NCI-H510A treated with DMSO at 0.1 percent for 48 hours (cell line): ENCODE results near the gene SUPT5H.
"Not testable (repeated sequence)": the region's sequence is repeated elsewhere in the genome, so short reads cannot be mapped to it uniquely, and the experiment has no call there.

Experiments
- DNase-seq: peaks from one replicate; lab custom pipeline; 2025; lab: John Stamatoyannopoulos, UW

SUPT5H gene

DNA sequence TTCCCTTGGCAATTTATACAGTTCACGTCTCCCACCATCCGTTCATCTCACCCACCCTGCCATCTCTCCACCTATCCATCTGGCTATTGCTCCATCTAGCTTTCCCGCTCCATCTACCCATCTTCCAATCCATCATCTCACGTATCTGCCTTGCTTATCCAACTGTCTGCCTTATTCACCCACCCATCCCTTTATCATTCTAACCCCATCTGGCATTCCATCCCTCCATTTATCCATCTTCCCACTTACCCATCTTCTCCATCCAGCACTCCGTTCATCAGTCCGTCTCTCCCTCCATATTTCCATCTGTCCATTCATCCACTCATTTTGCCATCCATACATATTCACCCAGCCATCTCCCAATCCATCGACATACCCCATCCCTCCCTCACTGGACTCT lies 19.6 kb upstream of the SUPT5H start:
- no peak for DNase-seq

DNA sequence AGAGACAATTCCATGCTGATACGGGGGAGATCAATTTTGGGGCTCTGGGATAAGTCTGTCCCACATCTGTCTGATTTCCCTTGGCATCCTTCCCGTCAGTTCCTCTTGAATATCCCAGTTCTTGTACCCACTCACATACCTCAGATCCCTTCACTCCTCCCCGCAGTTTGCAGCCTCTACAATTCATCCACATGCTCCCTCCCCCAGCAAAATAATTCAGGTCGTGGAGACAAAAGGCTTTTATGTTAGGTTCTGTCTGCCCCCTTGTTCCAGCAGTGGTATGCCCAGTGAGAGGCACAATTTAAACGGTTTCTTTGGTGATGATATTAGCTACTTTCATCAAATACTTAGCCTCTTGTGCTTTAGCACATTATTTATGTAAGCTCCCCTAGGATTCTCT lies 19.2 kb upstream of the SUPT5H start:
- DNase-seq: no peak

GRCh38 chr19:39427707-39428106 lies 17.7 kb upstream of the SUPT5H start:
- DNase-seq: no peak

- no peak for DNase-seq
These were observed 16.9 kb upstream of the SUPT5H start for GRCh38 chr19:39428283-39429112.

DNA sequence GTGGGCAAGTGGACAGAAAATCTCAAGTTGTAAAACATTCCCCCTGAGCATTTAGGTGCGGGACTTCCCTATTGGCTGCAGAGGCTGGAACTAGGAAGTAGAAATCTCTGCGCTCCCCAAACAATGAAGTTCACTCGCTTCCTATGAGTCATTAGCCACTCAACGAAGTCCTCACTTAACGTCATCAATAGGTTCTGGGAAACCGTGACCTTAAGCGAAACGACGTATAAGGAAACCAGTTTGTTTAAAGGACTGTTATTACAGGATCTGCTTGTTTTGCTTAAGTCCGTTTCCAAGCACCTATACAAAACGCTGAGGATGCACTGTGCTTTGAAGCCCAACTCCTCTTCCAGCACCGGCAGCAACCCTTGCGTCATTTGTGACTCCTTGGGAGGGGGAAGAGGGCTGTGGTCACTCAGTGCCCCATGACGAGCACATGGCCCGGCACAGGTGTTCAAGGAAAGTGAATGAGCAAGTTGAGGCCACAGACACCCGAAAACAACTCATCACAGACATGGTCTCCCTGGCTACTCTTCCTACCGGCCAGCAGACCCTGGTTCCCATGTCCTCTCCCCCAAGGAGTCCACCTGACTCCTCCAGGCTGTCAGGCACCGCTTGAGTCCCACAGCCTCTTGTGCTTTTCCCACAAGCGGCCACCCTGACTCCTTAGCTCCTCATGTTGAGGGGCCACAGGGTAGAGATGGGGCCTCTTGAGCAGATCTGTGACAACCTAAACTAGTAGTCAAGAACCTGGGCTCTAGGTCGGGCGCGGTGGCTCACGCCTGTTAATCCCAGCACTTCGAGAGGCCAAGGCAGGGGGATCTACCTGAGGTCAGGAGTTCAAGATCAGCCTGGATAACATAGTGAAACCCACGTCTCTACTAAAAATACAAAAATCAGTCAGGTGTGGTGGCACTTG lies 14.4 kb upstream of the SUPT5H start:
- DNase-seq: peak; percentile 27

- no peak for DNase-seq
These were observed 12.7 kb upstream of the SUPT5H start for GRCh38 chr19:39432677-39433025.

DNA sequence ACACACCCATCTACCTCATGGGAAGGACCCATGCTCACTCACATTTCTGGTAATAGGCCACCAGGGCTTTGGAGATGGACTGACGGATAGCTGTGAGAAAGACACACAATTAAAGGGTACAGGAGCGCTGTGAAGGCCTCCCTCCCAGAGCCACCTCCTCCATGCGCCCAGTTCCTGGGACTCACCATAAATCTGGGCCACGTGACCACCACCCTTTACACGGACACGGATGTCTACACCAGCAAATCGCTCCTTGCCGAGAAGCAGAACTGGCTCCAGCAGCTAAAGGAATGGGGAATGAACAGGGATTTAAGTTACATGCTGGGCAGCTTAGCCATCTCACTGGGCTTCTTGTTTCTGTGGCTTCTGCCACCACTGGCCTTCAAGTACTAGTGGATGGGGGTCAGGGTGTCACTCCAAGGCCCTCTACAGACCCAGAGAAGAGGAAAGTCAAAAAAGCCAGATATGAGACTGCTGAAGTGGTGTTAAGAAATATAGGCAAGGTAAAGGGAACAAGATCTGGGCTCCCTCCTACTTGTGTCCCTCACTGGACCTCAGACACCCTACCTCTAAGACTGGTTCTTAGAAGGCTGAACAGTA lies 11.8 kb upstream of the SUPT5H start:
- DNase-seq: no peak

DNA sequence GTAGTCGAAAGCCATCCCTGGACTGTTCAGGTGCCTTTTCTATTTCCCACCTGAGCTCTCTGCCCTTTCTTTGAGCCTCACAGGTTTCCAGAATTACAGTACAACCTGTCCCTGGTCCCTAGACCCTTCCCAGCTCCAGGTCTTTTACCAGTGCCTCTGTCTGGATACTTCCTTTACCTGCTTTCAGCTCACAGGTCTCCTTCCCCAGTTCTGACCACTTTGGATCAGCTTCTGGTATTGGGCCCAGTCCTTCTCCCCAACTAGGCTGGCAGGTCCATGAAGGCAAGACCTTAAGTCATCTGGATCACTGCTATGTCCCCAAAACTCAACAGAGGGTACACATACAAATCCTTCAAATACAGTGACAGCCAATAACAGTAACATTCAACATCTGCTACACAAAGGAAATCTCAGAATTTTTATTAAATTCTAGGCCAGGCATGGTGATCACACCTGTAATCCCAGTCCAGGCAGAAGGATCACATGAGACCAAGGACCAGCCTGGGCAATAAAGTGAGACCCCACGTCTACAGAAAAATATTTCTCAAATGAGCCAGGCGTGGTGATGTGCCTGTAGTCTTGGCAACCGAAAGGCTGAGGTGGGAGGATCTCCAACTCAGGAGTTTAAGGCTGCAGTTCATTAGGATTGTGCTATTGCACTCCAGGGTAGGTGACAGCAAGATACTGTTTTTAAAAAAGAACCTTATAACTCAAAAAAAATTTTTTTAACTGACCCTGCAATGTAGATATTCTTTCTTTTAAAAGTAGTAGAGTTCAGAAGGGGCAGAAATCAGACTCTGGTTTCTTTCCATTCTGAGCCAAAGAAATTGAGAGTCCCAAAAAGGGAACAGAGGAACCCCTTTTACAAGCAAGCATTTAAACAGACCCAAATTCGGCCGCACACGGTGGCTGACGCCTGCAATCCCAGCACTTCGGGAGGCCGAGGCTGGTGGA lies 11.0 kb upstream of the SUPT5H start:
- DNase-seq: no peak

DNA sequence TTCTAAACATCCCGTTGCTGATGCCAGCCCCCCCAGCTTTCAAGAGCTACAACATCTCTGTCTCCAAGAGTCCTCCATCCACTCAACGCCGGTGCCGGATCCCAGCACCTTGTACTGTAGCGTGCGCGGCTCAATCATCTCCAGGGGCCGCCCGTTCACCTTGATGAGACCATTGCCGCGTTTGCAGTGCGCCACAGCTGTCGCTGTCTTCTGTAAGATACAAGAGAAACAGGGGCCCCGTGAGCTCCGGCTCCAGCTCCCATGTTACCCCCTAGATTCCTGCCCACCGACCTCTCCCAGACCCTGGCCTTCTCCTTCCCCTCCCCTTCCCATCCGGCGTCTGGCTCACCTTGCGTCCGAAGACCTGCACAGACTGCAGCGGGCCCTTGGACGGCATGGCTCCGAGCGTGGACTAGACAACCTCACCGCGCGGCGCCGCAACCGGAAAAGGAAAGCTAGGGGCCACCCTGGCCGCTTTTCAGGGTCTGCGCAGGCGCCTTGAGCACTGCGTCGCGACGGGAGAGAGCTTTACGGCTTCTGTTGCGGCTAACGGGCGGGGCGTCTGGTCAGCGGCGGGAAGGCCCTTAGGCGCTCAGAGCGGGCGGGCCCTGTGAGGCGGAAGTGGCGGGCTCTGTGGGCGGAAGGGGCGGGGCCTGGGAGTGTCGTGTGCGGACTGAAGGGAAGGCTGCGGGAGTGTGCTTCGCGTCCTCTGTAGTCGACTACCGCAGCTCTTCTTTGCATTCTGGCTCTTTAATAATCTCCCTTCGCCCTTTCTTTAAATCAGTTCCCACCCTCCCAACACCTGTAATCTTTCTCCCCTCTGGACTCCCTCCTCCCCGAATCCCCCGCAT lies 9.7 kb upstream of the SUPT5H start, which contains the start of gene RPS16:
Gene RPS16 (minus strand): TSS at position 451 of the 851 bp plus-strand sequence. CDS start 54 bp downstream, at position 397.
- DNase-seq: peak; percentile 97

DNA sequence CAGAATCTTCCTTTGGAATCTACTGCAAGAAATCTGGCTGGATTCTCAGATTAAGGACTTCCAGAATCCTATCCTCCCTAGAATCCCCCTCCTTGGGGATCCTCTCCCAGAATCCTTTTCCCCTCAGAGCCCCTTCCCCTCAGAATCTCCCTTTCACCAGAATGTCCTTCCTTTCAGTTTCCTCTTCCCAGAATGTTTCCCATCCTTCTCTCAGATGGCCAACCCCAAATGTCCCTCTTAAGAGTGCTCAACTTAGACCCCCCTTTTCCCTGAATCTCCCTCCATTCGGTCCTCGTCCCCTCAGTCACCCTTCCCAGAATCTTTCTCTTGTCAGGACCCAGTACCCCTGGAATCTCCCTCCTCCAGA lies 9.0 kb upstream of the SUPT5H start:
- DNase-seq: no peak

DNA sequence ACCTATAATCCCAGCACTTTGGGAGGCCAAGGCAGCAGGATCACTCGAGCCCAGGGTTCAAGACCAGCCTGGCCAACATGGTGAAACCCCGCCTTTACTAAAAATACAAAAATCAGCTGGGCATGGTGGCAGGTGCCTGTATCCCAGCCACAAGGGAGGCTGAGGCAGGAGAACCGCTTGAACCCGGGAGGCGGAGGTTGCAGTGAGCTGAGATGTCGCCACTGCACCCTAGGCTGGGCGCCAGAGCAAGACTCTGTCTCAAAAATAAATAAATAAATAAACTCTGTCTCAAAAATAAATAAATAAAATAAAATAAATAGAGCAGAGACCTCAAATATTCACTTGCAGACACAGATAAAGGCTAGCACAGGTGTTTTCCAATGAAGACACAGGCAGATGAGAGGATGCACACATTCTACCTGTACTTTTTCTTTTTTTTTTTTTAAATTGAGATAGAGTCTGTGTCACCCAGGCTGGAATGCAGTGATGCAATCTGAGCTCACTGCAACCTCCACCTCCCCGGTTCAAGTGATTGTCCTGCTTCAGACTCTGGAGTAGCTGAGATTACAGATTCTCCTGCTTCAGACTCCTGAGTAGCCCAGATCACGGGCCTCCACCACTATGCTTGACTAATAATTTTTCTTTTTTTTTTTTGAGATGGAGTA lies 7.0 kb upstream of the SUPT5H start:
- no peak for DNase-seq

GRCh38 chr19:39444598-39445195 lies 685 bp upstream of the SUPT5H start:
- DNase-seq: no peak

GRCh38 chr19:39446365-39447084 lies 1.1 kb downstream of the SUPT5H start:
- no peak for DNase-seq

- no peak for DNase-seq
These were observed 2.9 kb downstream of the SUPT5H start for GRCh38 chr19:39448271-39448670.

- DNase-seq: no peak
These were observed 3.9 kb downstream of the SUPT5H start for GRCh38 chr19:39449116-39449797.

DNA sequence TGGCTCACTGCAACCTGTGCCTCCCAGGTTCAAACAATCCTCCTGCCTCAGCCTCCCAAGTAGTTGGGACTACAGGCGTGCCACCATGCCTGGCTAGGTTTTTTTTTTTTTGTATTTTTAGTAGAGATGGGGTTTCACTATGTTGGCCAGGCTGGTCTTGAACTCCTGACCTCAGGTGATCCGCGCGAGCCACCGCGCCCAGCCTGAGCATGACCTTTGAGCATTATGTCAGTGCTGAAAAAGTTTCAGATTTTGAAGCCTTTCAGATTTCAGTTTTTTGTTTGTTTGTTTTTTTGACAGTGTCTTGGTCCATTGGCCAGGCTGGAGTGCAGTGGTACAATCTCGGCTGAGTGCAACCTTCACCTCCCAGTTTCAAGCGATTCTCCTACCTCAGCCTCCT lies 5.9 kb downstream of the SUPT5H start:
- not testable (repeated sequence) for DNase-seq

- DNase-seq: no peak
These were observed 18.0 kb downstream of the SUPT5H start for GRCh38 chr19:39463403-39463802.
